Measurements from ENCODE around the gene H6PD.

H6PD gene

DNA sequence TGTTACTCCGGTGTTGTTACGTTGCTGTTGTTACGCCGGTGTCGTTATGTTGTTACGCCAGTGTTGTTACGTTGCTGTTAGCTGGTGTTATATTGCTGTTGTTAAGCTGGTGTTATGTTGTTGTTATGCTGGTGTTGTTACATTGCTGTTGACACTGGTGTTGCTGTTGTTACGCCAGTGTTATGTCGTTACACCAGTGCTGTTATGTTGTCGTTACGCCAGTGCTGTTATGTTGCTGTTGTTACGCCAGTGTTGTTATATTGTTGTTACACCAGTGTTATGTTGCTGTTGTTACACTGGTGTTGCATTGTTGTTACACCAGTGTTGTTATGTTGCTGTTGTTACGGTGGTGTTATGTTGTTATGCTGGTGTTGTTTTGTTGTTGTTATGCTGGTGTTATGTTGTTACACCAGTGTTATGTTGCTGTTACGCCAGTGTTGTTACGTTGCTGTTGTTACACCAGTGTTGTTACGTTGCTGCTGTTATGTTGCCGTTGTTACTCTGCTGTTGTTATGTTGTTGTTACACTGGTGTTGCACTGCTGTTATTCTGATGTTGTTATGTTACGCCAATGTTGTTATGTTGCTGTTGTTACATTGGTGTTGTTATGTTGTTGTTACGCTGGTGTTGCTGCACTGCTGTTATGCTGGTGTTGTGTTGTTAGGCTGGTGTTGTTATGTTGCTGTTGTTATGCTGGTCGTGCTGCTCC is 25.6 kb downstream of the H6PD start:
- DNase-seq (ENCODE audit: low spot score) = no peak

DNA sequence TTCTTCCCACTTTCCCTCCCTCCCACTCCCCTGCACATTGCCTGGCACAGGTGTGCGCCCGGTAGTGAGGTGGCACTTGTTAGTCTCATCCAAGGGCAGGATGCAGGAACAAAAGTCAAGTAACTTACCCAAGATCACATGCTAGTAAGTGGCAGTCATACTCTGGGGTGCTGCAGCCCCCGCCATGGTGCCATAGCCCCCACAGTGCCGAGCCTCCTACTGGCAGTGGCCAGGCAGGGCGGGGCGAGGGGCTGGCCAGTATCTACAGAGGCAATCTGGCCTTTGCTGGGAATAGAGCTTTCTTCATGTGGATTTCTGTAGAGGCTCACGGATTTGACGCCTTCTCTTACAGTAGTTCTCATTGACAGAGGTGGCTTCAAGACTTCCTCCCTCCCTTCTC is 26.9 kb downstream of the H6PD start:
- no peak for DNase-seq (ENCODE audit: low spot score)

GRCh38 chr1:9262096-9262986 is 27.8 kb downstream of the H6PD start:
- DNase-seq (ENCODE audit: low spot score) = no peak

DNA sequence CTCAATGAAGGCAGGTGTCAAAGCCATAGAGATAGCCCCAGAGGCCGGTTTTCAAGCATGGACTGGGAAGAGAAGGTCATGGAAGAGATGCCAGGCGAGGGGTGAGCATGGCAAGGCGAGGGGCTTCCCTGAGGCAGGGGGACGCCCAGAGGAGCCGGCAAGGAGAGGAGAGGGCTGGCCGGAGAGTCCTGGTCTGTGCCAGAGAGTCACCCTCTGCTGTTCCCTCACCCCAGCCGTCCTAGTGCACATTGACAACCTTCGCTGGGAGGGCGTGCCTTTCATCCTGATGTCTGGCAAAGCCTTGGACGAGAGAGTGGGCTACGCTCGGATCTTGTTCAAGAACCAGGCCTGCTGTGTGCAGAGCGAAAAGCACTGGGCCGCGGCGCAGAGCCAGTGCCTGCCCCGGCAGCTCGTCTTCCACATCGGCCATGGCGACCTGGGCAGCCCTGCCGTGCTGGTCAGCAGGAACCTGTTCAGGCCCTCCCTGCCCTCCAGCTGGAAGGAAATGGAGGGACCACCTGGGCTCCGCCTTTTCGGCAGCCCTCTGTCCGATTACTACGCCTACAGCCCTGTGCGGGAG is 28.8 kb downstream of the H6PD start:
- DNase-seq (ENCODE audit: low spot score) = no peak

GRCh38 chr1:9263984-9264872 is 29.7 kb downstream of the H6PD start:
- no peak for DNase-seq (ENCODE audit: low spot score)

- DNase-seq (ENCODE audit: low spot score) = no peak
Observed at GRCh38 chr1:9265037-9265436, 30.5 kb downstream of the H6PD start.

DNA sequence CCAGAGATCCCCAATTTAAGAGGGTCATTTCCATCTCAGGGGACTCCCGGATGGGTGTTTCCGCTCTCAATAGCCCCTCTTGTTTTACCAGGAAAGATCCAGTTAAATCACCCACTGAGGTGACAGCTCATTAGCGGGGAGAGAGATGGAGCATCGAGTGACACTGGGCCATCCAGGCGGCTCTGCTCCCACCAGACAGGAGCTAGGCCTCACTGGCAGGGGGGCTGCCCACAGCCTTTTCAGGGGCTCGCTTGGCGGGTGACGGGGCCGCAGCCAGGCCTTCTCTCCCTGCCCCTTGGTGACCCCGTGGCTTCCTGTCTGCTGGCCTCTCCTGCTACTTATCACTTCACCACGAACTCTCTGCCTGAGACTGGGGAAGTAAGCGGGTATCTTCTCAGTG is 31.4 kb downstream of the H6PD start:
- no peak for DNase-seq (ENCODE audit: low spot score)

DNA sequence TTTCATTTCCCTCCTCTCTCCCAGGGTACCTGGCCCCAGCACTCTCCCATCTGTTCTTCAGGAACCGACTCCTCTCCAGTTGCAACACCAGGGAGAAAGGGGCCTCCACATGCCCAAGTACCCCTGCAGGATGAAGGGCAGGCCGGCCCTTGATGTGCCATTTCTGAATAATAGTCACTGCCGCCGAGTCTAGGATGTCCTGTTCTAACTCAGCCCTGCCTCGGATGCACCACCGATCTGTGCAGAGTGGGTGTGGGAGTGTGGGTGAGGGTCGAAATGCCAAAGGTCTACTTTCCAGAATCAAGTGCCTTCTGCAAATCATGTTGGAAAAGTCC is 32.7 kb downstream of the H6PD start:
- DNase-seq (ENCODE audit: low spot score) = no peak

DNA sequence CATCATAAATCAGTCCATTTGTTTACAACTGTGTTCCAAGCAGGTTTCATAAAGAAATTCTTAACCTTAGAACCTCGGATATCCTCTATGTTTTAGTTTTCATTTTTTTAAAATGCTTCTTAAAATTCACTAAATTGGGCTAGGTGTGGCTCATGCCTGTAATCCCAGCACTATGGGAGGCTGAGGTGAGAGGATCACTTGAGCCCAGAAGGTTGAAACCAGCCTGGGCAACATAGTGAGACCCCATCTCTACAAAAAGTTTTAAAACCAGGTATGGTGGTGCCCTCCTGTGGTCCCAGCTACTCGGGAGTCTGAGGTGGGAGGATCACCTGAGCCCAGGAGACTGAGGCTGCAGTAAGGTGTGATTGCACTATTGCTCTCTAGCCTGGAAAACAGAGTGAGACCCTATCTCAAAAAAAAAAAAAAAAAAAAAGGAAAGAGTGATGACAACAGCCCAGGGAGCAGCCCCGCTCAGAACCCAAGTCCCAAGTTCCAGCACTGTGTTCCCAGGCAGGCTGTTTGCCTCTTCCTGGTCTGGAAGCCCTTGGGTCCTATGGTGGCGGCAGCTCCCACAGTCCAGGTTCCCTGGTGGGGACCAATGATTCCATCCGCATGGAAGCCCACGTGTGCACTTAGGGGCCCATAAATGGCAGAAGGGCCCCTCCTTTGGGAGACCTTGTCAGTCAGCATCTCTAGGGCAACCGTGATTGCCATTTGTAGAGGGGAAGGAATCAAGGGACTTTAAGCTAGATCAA is 33.4 kb downstream of the H6PD start:
- DNase-seq (ENCODE audit: low spot score) = no peak

DNA sequence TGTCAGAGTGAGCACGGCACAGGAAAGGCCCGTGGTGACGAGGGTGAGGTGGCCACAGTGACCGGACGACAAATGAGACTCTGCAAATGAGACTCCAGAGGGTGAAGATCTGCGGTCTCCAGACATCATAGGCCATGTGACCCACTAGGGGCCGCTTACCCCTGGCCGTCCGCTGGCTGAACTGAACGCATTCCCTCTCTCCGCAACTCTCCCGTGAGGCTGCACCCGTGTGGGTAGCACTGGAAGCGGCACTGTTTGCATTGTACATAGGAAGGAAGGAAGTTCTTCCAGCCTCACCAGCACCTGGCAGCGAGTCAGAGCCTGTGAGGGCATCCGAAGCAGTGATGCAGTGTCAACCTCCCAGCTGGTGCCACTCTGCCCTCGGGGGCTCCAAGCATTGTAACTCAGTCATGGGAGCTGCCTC is 34.5 kb downstream of the H6PD start:
- DNase-seq (ENCODE audit: low spot score) = no peak

- no peak for DNase-seq (ENCODE audit: low spot score)
Observed at GRCh38 chr1:9269721-9270120, 35.1 kb downstream of the H6PD start.

GRCh38 chr1:9270290-9270883 is 35.8 kb downstream of the H6PD start:
- no peak for DNase-seq (ENCODE audit: low spot score)

DNA sequence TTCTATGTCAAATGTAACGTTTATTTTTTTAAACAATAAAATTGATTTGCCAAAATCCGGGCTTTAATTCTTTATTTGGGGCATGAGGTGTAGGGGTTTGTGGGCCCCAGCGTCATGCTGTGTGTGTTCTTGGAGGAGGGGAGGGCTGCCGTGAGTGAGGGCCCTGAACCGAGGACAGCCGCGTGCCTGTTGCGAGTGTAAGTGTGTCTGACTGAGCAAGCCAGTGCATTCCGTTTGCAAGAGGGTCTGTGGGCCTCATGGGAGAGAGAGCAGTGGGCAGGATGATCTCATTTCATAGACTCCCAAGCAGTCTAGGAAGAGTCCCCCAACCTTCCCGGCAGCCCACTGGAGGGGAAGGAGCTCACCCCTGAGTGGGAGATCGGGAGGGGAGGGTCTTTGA is 36.7 kb downstream of the H6PD start:
- DNase-seq (ENCODE audit: low spot score) = no peak

DNA sequence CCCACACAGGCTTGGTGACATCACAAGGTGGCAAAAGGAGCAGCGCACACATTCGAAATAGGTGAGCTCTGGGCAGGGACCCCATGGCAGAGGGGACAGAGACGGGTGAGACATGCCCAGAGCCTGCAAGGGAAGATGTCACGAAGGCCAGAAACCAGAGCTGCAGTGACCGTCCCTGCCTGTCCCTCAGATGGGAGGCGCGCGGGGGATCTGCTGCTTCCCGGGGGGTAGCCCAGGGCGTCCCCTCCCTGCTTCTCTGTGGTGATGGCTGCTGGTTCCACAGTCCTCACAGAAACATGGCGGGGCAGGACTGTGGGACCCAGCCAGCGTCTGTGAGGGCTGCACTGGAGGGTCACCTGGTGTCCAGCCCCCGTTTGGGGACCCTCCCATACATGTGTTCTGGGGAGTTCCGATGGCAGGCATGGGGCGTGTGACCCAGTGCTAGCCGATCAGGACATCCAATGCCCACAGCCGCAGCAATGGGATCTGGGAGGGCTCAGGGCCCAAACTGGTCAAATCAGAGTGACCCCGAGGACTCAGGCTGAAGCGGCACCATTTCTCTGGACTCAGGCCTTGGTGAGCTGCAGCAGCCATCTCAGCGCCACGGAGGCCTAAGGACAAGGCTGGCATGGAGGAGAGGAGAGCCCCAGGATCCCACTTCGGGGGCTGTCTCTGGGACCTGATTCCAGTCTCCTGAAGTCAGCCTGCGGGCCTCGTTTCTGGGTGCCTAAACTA is 37.5 kb downstream of the H6PD start:
- DNase-seq (ENCODE audit: low spot score) = no peak

DNA sequence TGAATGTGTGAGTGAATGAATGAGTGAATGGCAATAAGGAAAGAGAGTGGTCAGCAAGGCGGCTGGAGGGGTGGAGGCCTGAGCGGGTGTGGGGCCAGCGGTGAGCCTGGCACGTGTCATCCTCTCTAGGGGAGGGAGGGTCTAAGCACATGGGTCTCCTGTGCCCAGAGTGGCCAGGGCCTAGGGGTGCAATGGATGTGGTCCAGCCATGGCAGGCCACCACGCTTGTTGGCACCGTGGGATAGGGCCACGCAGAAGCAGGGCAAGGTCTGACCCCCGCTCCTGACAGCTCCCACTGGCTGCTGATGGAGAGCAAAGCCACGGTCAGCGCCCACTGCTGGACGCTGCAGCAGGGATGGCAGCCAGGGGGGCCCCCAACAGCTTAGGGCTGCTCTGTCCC is 38.6 kb downstream of the H6PD start:
- DNase-seq (ENCODE audit: low spot score) = no peak

- DNase-seq (ENCODE audit: low spot score) = no peak
Observed at GRCh38 chr1:9275161-9275560, 40.6 kb downstream of the H6PD start.

DNA sequence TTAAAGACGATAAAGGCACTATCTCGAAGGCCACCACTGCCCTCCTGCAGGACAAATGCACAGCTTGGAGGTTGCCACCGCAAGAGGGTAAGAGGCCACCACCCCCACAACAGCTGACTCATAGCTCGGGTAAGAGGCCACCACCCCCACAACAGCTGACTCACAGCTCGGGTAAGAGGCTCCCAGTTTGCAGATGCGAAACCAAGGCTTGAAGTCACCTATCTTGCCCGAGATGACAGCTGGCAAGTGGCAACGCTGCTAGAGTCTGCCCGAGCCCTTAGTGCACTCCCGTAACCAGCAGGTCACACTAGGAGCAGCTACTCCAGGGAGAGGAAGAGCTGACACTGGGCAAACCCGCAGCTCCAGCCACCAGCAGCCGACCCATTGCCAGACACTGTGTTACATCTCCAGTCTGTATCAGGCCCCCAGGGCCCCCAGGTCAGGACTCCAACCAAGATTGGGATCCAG is 41.0 kb downstream of the H6PD start:
- peak; percentile 94 for DNase-seq (ENCODE audit: low spot score)

DNA sequence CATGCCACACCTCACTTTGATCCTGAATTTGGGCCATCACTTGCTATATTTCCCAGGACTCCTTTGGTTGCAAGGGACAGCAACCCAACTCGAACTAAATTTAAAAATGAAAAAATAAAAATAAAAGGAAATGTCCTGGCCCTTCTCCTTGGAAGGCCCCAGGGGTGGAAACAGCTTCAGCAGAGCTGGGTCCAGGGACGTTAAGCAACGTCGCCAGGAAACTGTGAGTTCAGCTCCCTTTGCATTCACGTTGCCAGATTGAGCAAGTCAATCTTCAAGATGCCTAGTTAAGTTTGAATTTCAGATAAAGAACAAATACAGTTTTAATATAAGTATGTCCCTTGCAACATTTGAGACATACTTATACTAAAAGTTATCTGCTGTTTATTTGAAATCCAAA is 43.5 kb downstream of the H6PD start:
- no peak for DNase-seq (ENCODE audit: low spot score)

DNA sequence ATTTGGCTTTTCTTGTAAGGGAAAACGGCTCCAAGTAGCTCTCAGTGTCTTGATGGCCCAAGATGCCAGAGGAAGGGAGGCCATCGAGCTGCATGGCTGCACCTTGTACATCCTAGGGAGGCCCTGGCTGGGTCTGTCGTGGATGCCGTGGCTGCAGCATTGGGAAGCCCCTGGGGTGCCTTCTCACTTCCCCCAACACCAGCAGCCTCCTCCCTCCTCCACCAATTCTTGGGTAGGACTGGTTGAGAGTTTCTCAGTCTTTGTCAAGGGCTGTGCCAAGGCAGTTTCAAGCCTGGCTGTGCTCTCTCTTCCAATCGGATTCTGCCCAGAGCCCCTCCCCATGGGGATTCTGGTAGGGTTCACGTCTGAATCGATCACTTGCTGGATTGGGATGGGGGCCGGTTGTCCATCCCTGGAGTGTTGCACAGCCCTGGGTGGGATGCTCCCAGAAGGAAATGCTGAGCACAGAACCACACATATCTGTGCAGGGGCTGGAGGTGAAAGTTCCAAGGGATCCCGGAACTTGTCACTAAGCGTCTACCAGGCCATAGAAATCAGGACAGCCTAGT is 44.1 kb downstream of the H6PD start:
- no peak for DNase-seq (ENCODE audit: low spot score)
